ENCODE measurements around the gene GTPBP2. TPM values are rescaled to one million over a fixed set of nuclear protein-coding genes. Genes with fewer than 3 reads are reported as not detected.

GTPBP2 gene
- total and polyA plus RNA-seq, 2 of the 13 experiments (the other 11 are each of a cell fraction or from before 2014, with no cell fraction given) = 26.9 to 88.2 TPM

DNA sequence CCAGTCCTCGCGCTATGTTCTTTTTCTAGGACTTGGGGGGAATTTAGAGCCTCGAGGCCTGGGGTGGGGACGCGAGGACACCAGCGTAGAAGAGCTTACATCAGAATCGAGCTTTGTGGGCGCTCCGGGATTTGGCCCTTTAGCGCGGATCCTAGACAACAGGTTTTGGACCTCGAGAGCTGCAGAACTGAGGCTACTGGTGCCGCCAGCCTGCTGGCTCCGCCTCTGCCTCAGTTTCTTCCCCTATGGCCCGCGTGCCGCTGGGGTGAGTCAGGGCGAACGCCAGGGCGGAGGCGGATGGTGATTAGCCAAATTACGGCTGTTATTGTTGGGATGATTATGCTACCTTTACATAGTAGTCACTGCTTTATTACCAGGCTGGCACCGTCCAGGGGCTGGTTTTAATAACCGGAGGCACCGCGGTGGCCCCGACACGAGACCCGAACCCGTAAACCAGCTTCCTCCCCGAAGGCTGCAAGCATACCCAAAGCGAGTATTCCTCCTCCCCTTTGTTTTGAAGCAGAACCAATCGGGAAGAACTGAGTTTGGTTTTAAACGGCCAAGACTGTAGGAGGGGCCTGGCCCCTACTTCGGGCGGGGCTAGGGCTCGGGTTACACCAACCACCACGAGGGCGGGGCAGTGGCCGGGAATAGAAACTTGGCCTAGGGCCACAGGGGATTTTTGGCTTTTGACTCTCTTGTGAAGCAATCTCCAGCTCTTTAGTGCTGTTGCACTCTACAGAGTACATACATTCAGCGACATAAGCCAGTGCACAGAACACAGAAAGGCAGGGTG is 639 bp upstream of the GTPBP2 start (continued):
- TF ChIP-seq, protein P1, sequence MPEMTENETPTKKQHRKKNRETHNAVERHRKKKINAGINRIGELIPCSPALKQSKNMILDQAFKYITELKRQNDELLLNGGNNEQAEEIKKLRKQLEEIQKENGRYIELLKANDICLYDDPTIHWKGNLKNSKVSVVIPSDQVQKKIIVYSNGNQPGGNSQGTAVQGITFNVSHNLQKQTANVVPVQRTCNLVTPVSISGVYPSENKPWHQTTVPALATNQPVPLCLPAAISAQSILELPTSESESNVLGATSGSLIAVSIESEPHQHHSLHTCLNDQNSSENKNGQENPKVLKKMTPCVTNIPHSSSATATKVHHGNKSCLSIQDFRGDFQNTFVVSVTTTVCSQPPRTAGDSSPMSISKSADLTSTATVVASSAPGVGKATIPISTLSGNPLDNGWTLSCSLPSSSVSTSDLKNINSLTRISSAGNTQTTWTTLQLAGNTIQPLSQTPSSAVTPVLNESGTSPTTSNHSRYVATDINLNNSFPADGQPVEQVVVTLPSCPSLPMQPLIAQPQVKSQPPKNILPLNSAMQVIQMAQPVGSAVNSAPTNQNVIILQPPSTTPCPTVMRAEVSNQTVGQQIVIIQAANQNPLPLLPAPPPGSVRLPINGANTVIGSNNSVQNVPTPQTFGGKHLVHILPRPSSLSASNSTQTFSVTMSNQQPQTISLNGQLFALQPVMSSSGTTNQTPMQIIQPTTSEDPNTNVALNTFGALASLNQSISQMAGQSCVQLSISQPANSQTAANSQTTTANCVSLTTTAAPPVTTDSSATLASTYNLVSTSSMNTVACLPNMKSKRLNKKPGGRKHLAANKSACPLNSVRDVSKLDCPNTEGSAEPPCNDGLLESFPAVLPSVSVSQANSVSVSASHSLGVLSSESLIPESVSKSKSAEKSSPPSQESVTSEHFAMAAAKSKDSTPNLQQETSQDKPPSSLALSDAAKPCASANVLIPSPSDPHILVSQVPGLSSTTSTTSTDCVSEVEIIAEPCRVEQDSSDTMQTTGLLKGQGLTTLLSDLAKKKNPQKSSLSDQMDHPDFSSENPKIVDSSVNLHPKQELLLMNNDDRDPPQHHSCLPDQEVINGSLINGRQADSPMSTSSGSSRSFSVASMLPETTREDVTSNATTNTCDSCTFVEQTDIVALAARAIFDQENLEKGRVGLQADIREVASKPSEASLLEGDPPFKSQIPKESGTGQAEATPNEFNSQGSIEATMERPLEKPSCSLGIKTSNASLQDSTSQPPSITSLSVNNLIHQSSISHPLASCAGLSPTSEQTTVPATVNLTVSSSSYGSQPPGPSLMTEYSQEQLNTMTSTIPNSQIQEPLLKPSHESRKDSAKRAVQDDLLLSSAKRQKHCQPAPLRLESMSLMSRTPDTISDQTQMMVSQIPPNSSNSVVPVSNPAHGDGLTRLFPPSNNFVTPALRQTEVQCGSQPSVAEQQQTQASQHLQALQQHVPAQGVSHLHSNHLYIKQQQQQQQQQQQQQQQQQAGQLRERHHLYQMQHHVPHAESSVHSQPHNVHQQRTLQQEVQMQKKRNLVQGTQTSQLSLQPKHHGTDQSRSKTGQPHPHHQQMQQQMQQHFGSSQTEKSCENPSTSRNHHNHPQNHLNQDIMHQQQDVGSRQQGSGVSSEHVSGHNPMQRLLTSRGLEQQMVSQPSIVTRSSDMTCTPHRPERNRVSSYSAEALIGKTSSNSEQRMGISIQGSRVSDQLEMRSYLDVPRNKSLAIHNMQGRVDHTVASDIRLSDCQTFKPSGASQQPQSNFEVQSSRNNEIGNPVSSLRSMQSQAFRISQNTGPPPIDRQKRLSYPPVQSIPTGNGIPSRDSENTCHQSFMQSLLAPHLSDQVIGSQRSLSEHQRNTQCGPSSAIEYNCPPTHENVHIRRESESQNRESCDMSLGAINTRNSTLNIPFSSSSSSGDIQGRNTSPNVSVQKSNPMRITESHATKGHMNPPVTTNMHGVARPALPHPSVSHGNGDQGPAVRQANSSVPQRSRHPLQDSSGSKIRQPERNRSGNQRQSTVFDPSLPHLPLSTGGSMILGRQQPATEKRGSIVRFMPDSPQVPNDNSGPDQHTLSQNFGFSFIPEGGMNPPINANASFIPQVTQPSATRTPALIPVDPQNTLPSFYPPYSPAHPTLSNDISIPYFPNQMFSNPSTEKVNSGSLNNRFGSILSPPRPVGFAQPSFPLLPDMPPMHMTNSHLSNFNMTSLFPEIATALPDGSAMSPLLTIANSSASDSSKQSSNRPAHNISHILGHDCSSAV (CRISPR knock-in tag; IDR thresholded peaks at IDR 0.05; ENCODE audit: borderline replicate concordance) = no peak
- TF ChIP-seq ZFX (CRISPR knock-in tag; IDR thresholded peaks at IDR 0.05; ENCODE audit: low read depth) (peak; percentile 81; the same call in 1 of the 2 replicates), RBM22 (optimal IDR thresholded peaks at IDR 0.05; ENCODE audit: low read length) (no peak), RFX5 (IDR thresholded peaks at IDR 0.05; ENCODE audit: low read depth, low read length) (no peak), HNRNPL (IDR thresholded peaks at IDR 0.05; ENCODE audit: low read depth, low read length) (no peak), NFE2 (CRISPR knock-in tag; IDR thresholded peaks at IDR 0.05) (no peak), ETV6 (CRISPR knock-in tag; conservative IDR thresholded peaks at IDR 0.05) (0 out of 2 replicates have a peak, but pooled peaks have one; percentile 26), PAF1 (CRISPR knock-in tag; IDR thresholded peaks at IDR 0.05) (no peak), SNAI1 (CRISPR knock-in tag; IDR thresholded peaks at IDR 0.05; ENCODE audit: borderline replicate concordance) (peak; percentile 92; the same call in 1 of the 2 replicates), FUBP1 (CRISPR knock-in tag; IDR thresholded peaks at IDR 0.05; ENCODE audit: borderline replicate concordance) (no peak; the same call in 1 of the 2 replicates), FOXP4 (CRISPR knock-in tag; IDR thresholded peaks at IDR 0.05) (peak; percentile 78), THYN1 (CRISPR knock-in tag; IDR thresholded peaks at IDR 0.05; ENCODE audit: borderline replicate concordance, low read depth) (no peak), MAFK (conservative IDR thresholded peaks at IDR 0.05 in 1 of 2, IDR thresholded peaks at IDR 0.05 in 1 of 2; ENCODE audit: low read length in 2 of 2) (no peak), SP4 (CRISPR knock-in tag; IDR thresholded peaks at IDR 0.05) (peak; percentile 95), ARID2 (CRISPR knock-in tag; IDR thresholded peaks at IDR 0.05; ENCODE audit: borderline replicate concordance) (peak; percentile 84; the same call in 1 of the 2 replicates)
- TF ChIP-seq, protein P2, sequence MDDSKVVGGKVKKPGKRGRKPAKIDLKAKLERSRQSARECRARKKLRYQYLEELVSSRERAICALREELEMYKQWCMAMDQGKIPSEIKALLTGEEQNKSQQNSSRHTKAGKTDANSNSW (CRISPR knock-in tag; IDR thresholded peaks at IDR 0.05; ENCODE audit: borderline replicate concordance) = peak; percentile 72; the same call in 1 of the 2 replicates
